GM21381 (cell line): Measurements from ENCODE around the gene GRIK5.

ENCODE experiments used
- ATAC-seq: cut with Tn5 transposase; IDR thresholded peaks from one replicate; pipeline ENCODE4 v1.9.1; 2021; ENCODE audit warnings: mild to moderate bottlenecking, moderate library complexity; ENCODE audit not compliant: unreplicated experiment

Gene GRIK5

GRCh38 chr19:41959056-41960053, 110.7 kb downstream of the GRIK5 start, which contains the start of gene RABAC1:
Gene RABAC1 (minus strand): TSS chr19:41959321. CDS start chr19:41959292, 29 bp downstream.
- ATAC-seq = peak; percentile 77

GRCh38 chr19:41958367-41959055, 111.5 kb downstream of the GRIK5 start:
- ATAC-seq = peak; percentile 51

- ATAC-seq = no peak
Measured at GRCh38 chr19:41957838-41958366, 112.1 kb downstream of the GRIK5 start.

GRCh38 chr19:41957161-41957837, 112.7 kb downstream of the GRIK5 start:
- no peak for ATAC-seq

- no peak for ATAC-seq
Measured at GRCh38 chr19:41956621-41957020, 113.4 kb downstream of the GRIK5 start.

- ATAC-seq = no peak
Measured at GRCh38 chr19:41955521-41955920, 114.5 kb downstream of the GRIK5 start.

GRCh38 chr19:41951686-41952172, 118.3 kb downstream of the GRIK5 start:
- ATAC-seq = no peak
